RWPE1 (cell line): ENCODE data around the gene PELI2.
"Not testable (repeated sequence)": the region's sequence is repeated elsewhere in the genome, so short reads cannot be mapped to it uniquely, and the experiment has no call there.

Source experiments
- CTCF ChIA-PET: fragments of 350-600 bp; sonication (Branson Sonifier 250); formaldehyde crosslinking; extraction: SDS; loops from one replicate; lab custom pipeline; 2021; lab: Yijun Ruan, JAX
- POLR2A ChIA-PET: fragments of 400-600 bp; formaldehyde crosslinking; extraction: SDS; loops from one replicate; lab custom pipeline; 2020; ENCODE audit warnings: antibody characterized with exemption; ENCODE audit not compliant: low non-redundant PET; lab: Yijun Ruan, JAX
- DNase-seq: peaks from one replicate; pipeline ENCODE4 v3.0.0; 2012; ENCODE audit warnings: low spot score
- H3K27ac ChIP-seq: fragments of 450-650 bp; 2 replicates; pipeline ENCODE4 v1.5.1; 2017
- TF ChIP-seq, protein P1 (sequence below): fragments of 450-650 bp; conservative IDR thresholded peaks from 2 replicates; pipeline ENCODE4 v1.5.1; 2017; ENCODE audit warnings: low read depth, mild to moderate bottlenecking

PELI2 gene

DNA sequence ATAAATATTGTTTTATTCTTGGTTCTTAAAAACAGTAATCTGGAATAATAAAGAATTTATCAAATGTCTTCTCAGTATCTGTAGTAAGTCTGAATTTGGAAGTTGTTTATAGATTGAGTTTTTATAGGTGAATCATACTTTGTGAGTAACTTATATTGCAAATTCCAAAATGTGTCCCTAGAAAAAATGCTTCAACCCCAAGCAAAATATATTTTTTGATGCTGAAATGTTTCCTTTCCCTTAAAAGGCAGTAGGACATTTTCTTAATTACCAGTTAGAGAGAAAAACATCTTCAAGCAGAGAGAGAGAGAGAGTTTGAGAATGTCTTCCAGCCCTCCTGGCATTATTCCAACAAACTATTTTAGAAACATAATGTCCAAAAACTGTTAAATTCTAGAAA lies 37.9 kb downstream of the PELI2 start:
- no peak overlapping the region for H3K27ac ChIP-seq
- CTCF ChIA-PET = interaction anchor here (0.5 kb wide), 1 partner anchor 16 kb away, joined by 5 read pairs; no protein-coding TSS in a partner anchor
- DNase-seq = no peak
- POLR2A ChIA-PET = no interaction called here
- TF ChIP-seq, protein P1, sequence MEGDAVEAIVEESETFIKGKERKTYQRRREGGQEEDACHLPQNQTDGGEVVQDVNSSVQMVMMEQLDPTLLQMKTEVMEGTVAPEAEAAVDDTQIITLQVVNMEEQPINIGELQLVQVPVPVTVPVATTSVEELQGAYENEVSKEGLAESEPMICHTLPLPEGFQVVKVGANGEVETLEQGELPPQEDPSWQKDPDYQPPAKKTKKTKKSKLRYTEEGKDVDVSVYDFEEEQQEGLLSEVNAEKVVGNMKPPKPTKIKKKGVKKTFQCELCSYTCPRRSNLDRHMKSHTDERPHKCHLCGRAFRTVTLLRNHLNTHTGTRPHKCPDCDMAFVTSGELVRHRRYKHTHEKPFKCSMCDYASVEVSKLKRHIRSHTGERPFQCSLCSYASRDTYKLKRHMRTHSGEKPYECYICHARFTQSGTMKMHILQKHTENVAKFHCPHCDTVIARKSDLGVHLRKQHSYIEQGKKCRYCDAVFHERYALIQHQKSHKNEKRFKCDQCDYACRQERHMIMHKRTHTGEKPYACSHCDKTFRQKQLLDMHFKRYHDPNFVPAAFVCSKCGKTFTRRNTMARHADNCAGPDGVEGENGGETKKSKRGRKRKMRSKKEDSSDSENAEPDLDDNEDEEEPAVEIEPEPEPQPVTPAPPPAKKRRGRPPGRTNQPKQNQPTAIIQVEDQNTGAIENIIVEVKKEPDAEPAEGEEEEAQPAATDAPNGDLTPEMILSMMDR = no peak

DNA sequence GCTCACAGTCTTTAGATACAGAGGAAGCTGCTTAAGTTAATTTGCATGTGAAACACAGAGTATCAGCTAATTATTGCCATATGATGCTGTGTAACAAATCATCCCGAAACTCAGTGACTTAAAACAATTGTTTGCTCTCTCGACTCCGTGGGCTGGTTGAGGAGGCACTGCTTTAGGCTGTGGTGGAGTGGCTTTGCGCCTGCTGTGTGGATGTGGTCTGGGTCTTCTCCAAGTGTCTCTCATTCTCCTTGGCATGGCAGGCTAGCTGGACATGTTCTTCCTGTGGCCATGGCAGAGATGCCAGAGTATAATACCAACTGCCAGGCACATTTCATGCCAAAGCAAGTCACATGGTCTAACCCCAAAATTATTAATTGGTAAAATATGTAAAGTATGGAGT lies 40.9 kb downstream of the PELI2 start:
- CTCF ChIA-PET = no interaction called here
- H3K27ac ChIP-seq = no peak overlapping the region
- POLR2A ChIA-PET = no interaction called here
- TF ChIP-seq, protein P1 = no peak
- DNase-seq = no peak

DNA sequence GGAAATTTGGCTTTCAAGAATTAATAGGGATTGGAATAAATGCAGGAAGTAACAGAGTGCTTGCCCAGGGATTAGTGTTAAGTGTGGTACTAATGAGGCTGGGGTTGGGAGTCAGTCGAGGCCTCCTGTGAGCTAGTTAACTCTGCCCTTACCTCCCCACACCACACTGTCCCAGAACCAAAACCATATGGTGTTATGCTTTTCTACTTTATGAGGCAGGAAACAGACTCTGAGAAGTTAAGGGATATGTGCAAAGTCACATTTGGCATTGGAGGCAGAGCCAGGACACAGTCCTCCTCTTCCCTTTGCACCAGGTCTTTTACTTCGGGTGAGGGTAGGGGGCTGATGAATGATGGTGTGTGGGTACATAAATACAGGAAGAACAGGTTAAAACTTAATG lies 41.9 kb downstream of the PELI2 start:
- DNase-seq = no peak
- H3K27ac ChIP-seq = no peak overlapping the region
- CTCF ChIA-PET = interaction anchor here (1.0 kb wide), 1 partner anchor 722 kb away, joined by 4 read pairs; no protein-coding TSS in a partner anchor
- TF ChIP-seq, protein P1 = no peak
- POLR2A ChIA-PET = no interaction called here

DNA sequence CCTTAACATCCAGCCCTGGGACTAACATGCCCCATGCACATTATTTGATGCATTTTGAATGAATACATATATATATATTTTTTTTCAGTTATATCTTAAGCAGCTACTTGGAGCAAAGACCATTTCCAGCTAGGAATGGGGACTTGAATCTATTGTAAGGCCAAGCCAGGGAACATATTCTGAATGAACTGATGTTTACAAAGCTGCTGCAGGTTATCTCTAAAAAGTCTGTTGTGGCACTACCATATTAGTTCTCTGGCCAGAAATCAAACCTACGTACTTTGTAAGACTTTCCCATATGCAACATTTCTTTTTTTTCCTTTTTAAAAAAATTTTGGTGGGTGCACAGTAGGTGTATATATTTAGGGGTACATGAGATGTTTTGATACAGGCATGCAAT lies 43.4 kb downstream of the PELI2 start:
- H3K27ac ChIP-seq = no peak overlapping the region
- TF ChIP-seq, protein P1 = no peak
- no peak for DNase-seq
- POLR2A ChIA-PET = no interaction called here
- CTCF ChIA-PET = no interaction called here

DNA sequence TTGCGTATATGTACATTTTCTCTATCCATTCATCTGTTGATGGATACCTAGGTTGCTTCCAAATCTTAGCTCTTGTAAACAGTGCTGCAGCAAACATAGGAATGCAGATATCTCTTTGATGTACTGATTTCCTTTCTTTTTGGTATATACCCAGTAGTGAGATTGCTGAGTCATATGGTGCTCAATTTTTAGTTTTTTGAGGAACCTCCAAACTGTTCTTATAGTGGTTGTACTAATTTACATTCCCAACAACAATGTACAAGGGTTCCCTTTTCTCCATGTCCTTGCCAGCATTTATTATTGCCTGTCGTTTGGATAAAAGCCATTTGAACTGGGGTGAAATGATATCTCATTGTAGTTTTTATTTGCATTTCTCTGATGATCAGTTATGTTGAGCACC lies 44.3 kb downstream of the PELI2 start:
- H3K27ac ChIP-seq = no peak overlapping the region
- DNase-seq = no peak
- ChIA-PET POLR2A (no interaction called here), CTCF (no interaction called here)
- TF ChIP-seq, protein P1 = no peak

DNA sequence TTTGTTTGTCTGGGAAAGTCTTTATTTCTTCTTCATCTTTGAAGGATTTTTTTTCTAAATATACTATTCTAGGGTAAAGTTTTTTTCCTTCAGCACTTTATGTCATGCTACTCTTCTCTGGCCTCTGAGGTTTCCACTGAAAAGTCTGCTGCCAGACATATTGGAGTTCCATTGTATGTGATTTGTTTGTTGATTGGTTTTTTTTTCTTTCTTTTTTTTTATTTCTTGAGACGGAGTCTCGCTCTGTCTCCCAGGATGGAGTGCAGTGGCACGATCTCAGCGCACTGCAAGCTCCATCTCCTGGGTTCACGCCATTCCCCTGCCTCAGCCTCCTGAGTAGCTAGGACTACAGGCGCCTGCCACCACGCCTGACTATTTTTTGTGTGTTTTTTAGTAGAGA lies 48.4 kb downstream of the PELI2 start:
- CTCF ChIA-PET, DNase-seq, H3K27ac ChIP-seq, POLR2A ChIA-PET: not testable (repeated sequence)

DNA sequence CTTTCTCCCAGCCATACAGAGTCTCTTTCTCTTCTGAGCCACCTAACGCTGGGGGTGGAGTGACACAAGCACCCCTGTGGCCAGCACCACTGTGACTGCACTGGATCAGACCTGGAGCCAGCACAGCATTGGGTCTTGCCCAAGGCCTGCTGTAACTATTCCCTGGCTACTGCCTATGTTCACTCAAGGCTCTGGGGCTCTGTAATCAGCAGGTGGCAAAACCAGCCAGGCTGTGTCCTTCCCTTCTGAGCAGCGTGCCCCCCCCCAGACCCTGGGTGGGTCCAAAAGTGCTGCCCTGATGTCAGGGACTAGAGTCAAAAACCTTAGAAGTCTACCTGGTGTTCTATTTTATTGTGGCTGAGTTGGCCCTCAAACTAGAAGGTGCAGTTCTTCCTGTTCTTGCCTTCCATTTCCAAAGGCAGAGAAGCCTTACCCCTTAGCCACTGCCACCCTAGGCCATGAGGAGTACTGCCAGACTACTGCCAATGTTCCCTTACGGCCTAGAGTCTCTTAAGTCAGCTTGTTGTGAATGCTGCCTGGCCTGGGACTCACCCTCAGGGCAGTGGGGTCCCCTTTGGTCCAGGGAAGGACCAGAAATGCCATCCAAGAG lies 49.9 kb downstream of the PELI2 start:
- TF ChIP-seq, protein P1 = no peak
- no peak for DNase-seq
- POLR2A ChIA-PET = no interaction called here
- CTCF ChIA-PET = no interaction called here
- H3K27ac ChIP-seq = no peak overlapping the region
